Right cardiac atrium (tissue), 5 donors: ENCODE results near the gene SDK2. TPM values are rescaled to one million over a fixed set of nuclear protein-coding genes. Genes with fewer than 3 reads are reported as not detected.
A peak's percentile ranks its signal among the peaks of the same experiment; 100 is the strongest.
"Not testable (repeated sequence)": the region's sequence is repeated elsewhere in the genome, so short reads cannot be mapped to it uniquely, and the experiment has no call there.

Source experiments
- ATAC-seq, 2 donors: fragments of 200-7000 bp; cut with Tn5 transposase; one replicate each; pipeline versions ENCODE4 v1.8.0 to v1.9.1; 2020; ENCODE audit warnings: moderate library complexity in 2 of 2, mild to moderate bottlenecking in 1 of 2
- DNase-seq, 3 donors: peaks; one replicate each; pipeline ENCODE4 v3.0.0-alpha.2; 2020
- H3K27ac ChIP-seq: one replicate; pipeline ENCODE4 v1.5.1; 2013; ENCODE audit warnings: mild to moderate bottlenecking, low read length, control low read depth, moderate library complexity
- H3K27me3 ChIP-seq: one replicate; pipeline ENCODE4 v1.6.1; 2013; ENCODE audit not compliant: control insufficient read depth, insufficient read depth
- H3K4me1 ChIP-seq: one replicate; pipeline ENCODE4 v1.6.1; 2013; ENCODE audit warnings: low read length; ENCODE audit not compliant: control insufficient read depth, insufficient read depth
- H3K4me3 ChIP-seq: one replicate; pipeline ENCODE4 v1.5.1; 2013; ENCODE audit warnings: low read length, control low read depth
- H3K9me3 ChIP-seq: one replicate; pipeline ENCODE4 v1.6.1; 2013; ENCODE audit warnings: low read length; ENCODE audit not compliant: control insufficient read depth
- WGBS: extraction: QIAGEN DNeasy Blood & Tissue Kit; methylation state at CpG from one replicate; pipeline ENCODE4 v1.1.7; 2013; 5-methylcytosine and 5-hydroxymethylcytosine counted together
- intact Hi-C, 4 donors: fragments of 100-400 bp; cut with DNase I; formaldehyde crosslinking; loops; one replicate each; pipeline versions ENCODE4 v1.11.0 to v1.14.0; 2022 to 2023
- polyA plus RNA-seq: library from polyadenylated mRNA; stranded (reverse); fragments of 200-250 nt; gene quantifications from one replicate; pipeline ENCODE4 v1.2.3, GENCODE V29; 2013
- total RNA-seq, 4 donors: library from RNA; stranded (reverse); fragmentation: NEBNext Ultra II Directional; extraction: Animal tissue kit (Norgen Biotek cat#: 25700); gene quantifications; one replicate each; pipeline ENCODE4 v1.2.1, GENCODE V29; 2021
- donor health status: healthy with polysubstance abuse.
- donor health status: DM: no; HTN: yes; CAD: no.
- donor health status: DM: no; HTN: no; CAD: no.
- donor health status: DM: no; HTN: yes; CAD: no; lungs with severe emphysema.
- donor health status: DM: yes; HTN: yes; CAD: no.

The SDK2 gene
- total and polyA plus RNA-seq, 5 donors = 0.77 to 4.4 (median 2.0) TPM

- no peaks in the 10 kb centered on the region for H3K27me3 ChIP-seq
- no peak overlapping the region for H3K4me3 ChIP-seq
- DNase-seq = peak in 1 of 3 donors; percentile 3
- no peak for ATAC-seq
- no peak overlapping the region for H3K27ac ChIP-seq
- no peaks in the 10 kb centered on the region for H3K9me3 ChIP-seq
- intact Hi-C loops = loop anchor here in 2 of 4 donors (5.0 to 10.0 kb wide), 2 partner anchors 33 to 49 kb away; no protein-coding TSS in a partner anchor
- WGBS = 59% methylated on average over 5 of the region's 5 CpGs
- peaks cover 6% of the 10 kb centered on the region for H3K4me1 ChIP-seq
Measured at GRCh38 chr17:73315471-73315870, 328.8 kb downstream of the SDK2 start.

GRCh38 chr17:73313526-73314127, 330.6 kb downstream of the SDK2 start:
- Histone ChIP-seq H3K27ac (no peak overlapping the region), H3K27me3 (no peaks in the 10 kb centered on the region), H3K4me3 (no peak overlapping the region), H3K9me3 (no peaks in the 10 kb centered on the region), H3K4me1 (peaks cover 9% of the 10 kb centered on the region)
- peak in 1 of 3 donors; percentile 35 for DNase-seq
- WGBS = 77% methylated on average over 8 of the region's 8 CpGs
- intact Hi-C loops = loop anchor here in 3 of 4 donors (5.0 to 10.0 kb wide), 2 partner anchors 51 to 54 kb away; no protein-coding TSS in a partner anchor
- ATAC-seq = no peak

- ATAC-seq, H3K27ac ChIP-seq, H3K27me3 ChIP-seq, H3K9me3 ChIP-seq, H3K4me3 ChIP-seq, H3K4me1 ChIP-seq: not testable (repeated sequence)
- 84% methylated on average over 10 of the region's 11 CpGs for WGBS
- DNase-seq = peak in 1 of 3 donors; percentile 33
- intact Hi-C loops = loop anchor here in 3 of 4 donors (5.0 to 10.0 kb wide), 2 partner anchors 52 to 54 kb away; no protein-coding TSS in a partner anchor
Measured at GRCh38 chr17:73312887-73313286, 331.4 kb downstream of the SDK2 start.

GRCh38 chr17:73311781-73312641, 332.2 kb downstream of the SDK2 start, which contains the start of gene CDC42EP4:
TSS of gene CDC42EP4 (minus strand) at chr17:73312001. CDS start at chr17:73286500, 25,501 bp downstream.
- Histone ChIP-seq H3K27ac (peak within 1 kb of the TSS; percentile 97), H3K9me3 (no peaks in the 10 kb centered on the region), H3K4me3 (peak within 1 kb of the TSS; percentile 94), H3K27me3 (no peaks in the 10 kb centered on the region), H3K4me1 (peaks cover 10% of the 10 kb centered on the region)
- peak; percentile 96 to 99 (median 98) for DNase-seq
- intact Hi-C loops = loop anchor here in 3 of 4 donors (2.0 to 10.0 kb wide), 3 partner anchors 53 to 55 kb away; no protein-coding TSS in a partner anchor
- ATAC-seq = peak; percentile 94 to 95
- 1% methylated on average over 71 of the region's 71 CpGs for WGBS

- under 1% methylated on average over 38 of the region's 38 CpGs for WGBS
- DNase-seq = peak in 2 of 3 donors; percentile 83 to 84
- H3K27me3 ChIP-seq = no peaks in the 10 kb centered on the region
- peak; percentile 13 to 35 for ATAC-seq
- H3K4me1 ChIP-seq = peaks cover 10% of the 10 kb centered on the region
- peak overlapping the region; percentile 97 for H3K27ac ChIP-seq
- H3K4me3 ChIP-seq = peak overlapping the region; percentile 94
- intact Hi-C loops = loop anchor here in 3 of 4 donors (2.0 to 10.0 kb wide), 3 partner anchors 53 to 56 kb away; no protein-coding TSS in a partner anchor
- no peaks in the 10 kb centered on the region for H3K9me3 ChIP-seq
Measured at GRCh38 chr17:73311428-73311780, 332.8 kb downstream of the SDK2 start.

GRCh38 chr17:73309727-73310596, 334.3 kb downstream of the SDK2 start:
- Histone ChIP-seq H3K9me3 (no peaks in the 10 kb centered on the region), H3K27ac (peak overlapping the region; percentile 96), H3K4me3 (peak overlapping the region; percentile 94), H3K4me1 (peaks cover 15% of the 10 kb centered on the region), H3K27me3 (no peaks in the 10 kb centered on the region)
- ATAC-seq = no peak
- peak in 2 of 3 donors; percentile 61 to 70 for DNase-seq
- 10% methylated on average over 21 of the region's 21 CpGs for WGBS
- intact Hi-C loops = loop anchor here (2.0 to 10.0 kb wide), 3 partner anchors 53 to 57 kb away; no protein-coding TSS in a partner anchor

GRCh38 chr17:73308959-73309358, 335.3 kb downstream of the SDK2 start:
- ATAC-seq, H3K9me3 ChIP-seq, H3K27ac ChIP-seq, H3K27me3 ChIP-seq: not testable (repeated sequence)
- H3K4me1 ChIP-seq = peaks cover 18% of the 10 kb centered on the region
- DNase-seq = peak in 1 of 3 donors; percentile 44
- WGBS = 63% methylated on average over 5 of the region's 5 CpGs
- intact Hi-C loops = loop anchor here in 1 of 4 donors (5.0 kb wide), 1 partner anchor 58 kb away; no protein-coding TSS in a partner anchor
- H3K4me3 ChIP-seq = peak overlapping the region; percentile 94

GRCh38 chr17:73308017-73308823, 336.0 kb downstream of the SDK2 start:
- Histone ChIP-seq H3K4me1 (peaks cover 18% of the 10 kb centered on the region), H3K4me3 (peak overlapping the region; percentile 11), H3K27me3 (no peaks in the 10 kb centered on the region), H3K27ac (peak overlapping the region; percentile 98), H3K9me3 (no peaks in the 10 kb centered on the region)
- ATAC-seq (peak; percentile 33 to 34), DNase-seq (peak; percentile 89 to 92 (median 90))
- intact Hi-C loops = loop anchor here in 1 of 4 donors (5.0 kb wide), 1 partner anchor 59 kb away; no protein-coding TSS in a partner anchor
- WGBS = 23% methylated on average over 23 of the region's 23 CpGs

GRCh38 chr17:73307130-73307529, 337.1 kb downstream of the SDK2 start:
- intact Hi-C loops = loop anchor here in 1 of 4 donors (5.0 kb wide), 1 partner anchor 60 kb away; no protein-coding TSS in a partner anchor
- ATAC-seq = no peak
- H3K27me3 ChIP-seq = no peaks in the 10 kb centered on the region
- peak; percentile 50 to 76 (median 62) for DNase-seq
- peaks cover 18% of the 10 kb centered on the region for H3K4me1 ChIP-seq
- H3K9me3 ChIP-seq = no peaks in the 10 kb centered on the region
- WGBS = 53% methylated on average over 9 of the region's 9 CpGs
- peak overlapping the region; percentile 75 for H3K27ac ChIP-seq
- no peak overlapping the region for H3K4me3 ChIP-seq
